Breast epithelium (tissue), 4 donors: ENCODE measurements around the gene SEMA6C. TPM values are rescaled to one million over a fixed set of nuclear protein-coding genes. Genes with fewer than 3 reads are reported as not detected.
"Not testable (repeated sequence)": the region's sequence is repeated elsewhere in the genome, so short reads cannot be mapped to it uniquely, and the experiment has no call there.

Experiments
- DNase-seq, 2 donors: peaks; one replicate each; pipeline ENCODE4 v3.0.0-alpha.2; 2019; ENCODE audit warnings: low spot score in 2 of 2
- H3K27ac ChIP-seq, 2 donors: fragments of 200-600 bp; sonication (generic) in 1 of 2; one replicate each; pipeline ENCODE4 v1.5.1; 2016 to 2019; ENCODE audit warnings: mild to moderate bottlenecking in 1 of 2
- H3K27me3 ChIP-seq, 2 donors: fragments of 200-600 bp; sonication (generic) in 1 of 2; one replicate each; pipeline versions ENCODE4 v1.5.1 to v1.6.0; 2017 to 2019; ENCODE audit warnings: control low read depth in 1 of 2, mild to moderate bottlenecking in 1 of 2
- H3K36me3 ChIP-seq: fragments of 200-600 bp; one replicate; pipeline ENCODE4 v1.5.1; 2019
- H3K4me1 ChIP-seq, 2 donors: fragments of 200-600 bp; sonication (generic); one replicate each; pipeline ENCODE4 v1.5.1; 2016 to 2019; ENCODE audit warnings: control low read depth in 1 of 2
- H3K4me3 ChIP-seq, 3 donors: fragments of 200-600 bp; sonication (generic); 1 replicate in 2 of 3; 2 replicates in 1 of 3; pipeline ENCODE4 v1.5.1; 2016 to 2019; ENCODE audit warnings: mild to moderate bottlenecking in 3 of 3, moderate library complexity in 2 of 3
- H3K9me3 ChIP-seq, 2 donors: fragments of 200-600 bp; sonication (generic) in 1 of 2; one replicate each; pipeline ENCODE4 v1.5.1; 2016 to 2019; ENCODE audit warnings: control low read depth in 1 of 2
- POLR2A ChIP-seq: fragments of 450-650 bp; IDR thresholded peaks from one replicate; pipeline ENCODE4 v1.6.1; 2016; ENCODE audit warnings: antibody characterized with exemption, mild to moderate bottlenecking, moderate library complexity
- POLR2AphosphoS5 ChIP-seq, 3 donors: sonication (generic); formaldehyde crosslinking; IDR thresholded peaks; one replicate each; pipeline ENCODE4 v1.6.1; 2017; ENCODE audit warnings: antibody characterized with exemption in 3 of 3
- intact Hi-C: fragments of 100-400 bp; cut with DNase I; formaldehyde crosslinking; loops from one replicate; pipeline ENCODE4 v1.15.1; 2023; ENCODE audit warnings: low total_unique reads
- total RNA-seq, 3 donors: library from RNA; depleted of rRNA; stranded (reverse); fragments of >200 nt; gene quantifications; one replicate each; pipeline ENCODE4 v1.1.0, GENCODE V29; 2016
- TF ChIP-seq, protein P1 (sequence below), 3 donors: fragments of 450-650 bp; IDR thresholded peaks; one replicate each; pipeline ENCODE4 v1.5.1; 2016 to 2017; ENCODE audit warnings: antibody characterized with exemption in 3 of 3, mild to moderate bottlenecking in 3 of 3, moderate library complexity in 3 of 3

SEMA6C gene
- total RNA-seq, 3 donors from 2014 or later = 2.9 to 6.4 (median 5.2) TPM

DNA sequence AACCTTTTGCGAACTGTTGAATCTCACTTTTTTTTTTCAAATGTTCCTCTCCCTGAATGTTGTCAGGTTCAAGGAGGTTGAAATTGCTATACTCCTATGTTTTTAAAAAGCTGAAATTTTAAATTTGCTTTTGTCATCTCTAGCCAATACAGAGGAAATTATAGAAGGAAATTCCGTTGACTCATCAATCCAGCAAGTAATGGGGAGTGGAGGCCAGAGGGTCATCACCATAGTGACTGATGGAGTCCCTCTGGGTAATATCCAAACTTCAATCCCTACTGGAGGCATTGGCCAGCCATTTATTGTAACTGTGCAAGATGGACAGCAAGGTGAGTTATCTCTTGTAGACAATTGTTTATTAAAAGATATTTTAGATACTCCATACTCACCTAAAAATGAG is 39.5 kb downstream of the SEMA6C start:
- Histone ChIP-seq H3K9me3 (no peaks in the 10 kb centered on the region), H3K27ac (no peak overlapping the region), H3K4me3 (no peak overlapping the region), H3K36me3 (no peaks in the 10 kb centered on the region), H3K4me1 (no peaks in the 10 kb centered on the region), H3K27me3 (no peaks in the 10 kb centered on the region)
- DNase-seq = no peak
- intact Hi-C loops = no loop called here
- TF ChIP-seq POLR2AphosphoS5 (IDR thresholded peaks at IDR 0.05) = no peak
- TF ChIP-seq POLR2A = no peak
- TF ChIP-seq, protein P1, sequence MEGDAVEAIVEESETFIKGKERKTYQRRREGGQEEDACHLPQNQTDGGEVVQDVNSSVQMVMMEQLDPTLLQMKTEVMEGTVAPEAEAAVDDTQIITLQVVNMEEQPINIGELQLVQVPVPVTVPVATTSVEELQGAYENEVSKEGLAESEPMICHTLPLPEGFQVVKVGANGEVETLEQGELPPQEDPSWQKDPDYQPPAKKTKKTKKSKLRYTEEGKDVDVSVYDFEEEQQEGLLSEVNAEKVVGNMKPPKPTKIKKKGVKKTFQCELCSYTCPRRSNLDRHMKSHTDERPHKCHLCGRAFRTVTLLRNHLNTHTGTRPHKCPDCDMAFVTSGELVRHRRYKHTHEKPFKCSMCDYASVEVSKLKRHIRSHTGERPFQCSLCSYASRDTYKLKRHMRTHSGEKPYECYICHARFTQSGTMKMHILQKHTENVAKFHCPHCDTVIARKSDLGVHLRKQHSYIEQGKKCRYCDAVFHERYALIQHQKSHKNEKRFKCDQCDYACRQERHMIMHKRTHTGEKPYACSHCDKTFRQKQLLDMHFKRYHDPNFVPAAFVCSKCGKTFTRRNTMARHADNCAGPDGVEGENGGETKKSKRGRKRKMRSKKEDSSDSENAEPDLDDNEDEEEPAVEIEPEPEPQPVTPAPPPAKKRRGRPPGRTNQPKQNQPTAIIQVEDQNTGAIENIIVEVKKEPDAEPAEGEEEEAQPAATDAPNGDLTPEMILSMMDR (IDR thresholded peaks at IDR 0.05) = no peak

DNA sequence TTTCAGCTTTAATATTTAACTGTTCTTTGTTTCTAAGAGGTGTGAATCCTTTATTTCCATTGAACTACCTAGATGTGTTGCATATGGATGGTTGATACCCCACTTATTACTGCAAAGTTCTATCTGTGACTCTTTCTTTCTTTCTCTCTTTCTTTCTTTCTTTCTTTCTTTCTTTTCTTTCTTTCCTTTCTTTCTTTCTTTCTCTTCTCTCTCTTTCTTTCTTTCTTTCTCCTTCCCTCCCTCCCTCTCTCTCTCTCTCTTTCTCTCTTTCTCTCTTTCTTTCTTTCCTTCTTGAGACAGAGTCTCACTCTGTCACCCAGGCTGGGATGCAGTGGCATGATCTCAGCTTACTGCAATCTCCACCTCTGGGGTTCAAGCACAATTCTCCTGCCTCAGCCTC is 41.8 kb downstream of the SEMA6C start:
- DNase-seq = no peak
- Histone ChIP-seq H3K4me3 (no peak overlapping the region), H3K4me1 (no peaks in the 10 kb centered on the region), H3K36me3 (no peaks in the 10 kb centered on the region), H3K9me3 (no peaks in the 10 kb centered on the region), H3K27me3 (no peaks in the 10 kb centered on the region), H3K27ac (no peak overlapping the region)
- intact Hi-C loops = no loop called here
- TF ChIP-seq, protein P1 (IDR thresholded peaks at IDR 0.05) = no peak
- TF ChIP-seq POLR2AphosphoS5 (IDR thresholded peaks at IDR 0.05) (no peak), POLR2A (no peak)

DNA sequence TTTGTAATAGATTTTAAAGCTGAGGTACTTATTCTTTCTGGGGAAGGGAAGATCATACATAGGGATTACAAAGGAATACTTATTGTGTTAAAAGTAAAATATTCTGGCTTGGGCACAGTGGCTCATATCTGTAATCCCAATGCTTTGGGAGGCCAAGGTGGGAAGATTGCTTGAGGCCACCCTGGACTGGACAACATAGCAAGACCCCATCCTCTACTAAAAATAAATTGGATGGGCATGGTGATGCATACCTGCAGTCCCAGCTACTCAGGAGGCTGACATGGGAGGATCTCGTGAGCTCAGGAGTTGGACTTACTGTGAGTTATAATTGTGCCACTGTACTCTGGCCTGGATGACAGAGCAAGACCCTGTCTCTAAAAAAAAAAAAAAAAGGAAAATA is 48.3 kb downstream of the SEMA6C start:
- DNase-seq = no peak
- intact Hi-C loops = no loop called here

DNA sequence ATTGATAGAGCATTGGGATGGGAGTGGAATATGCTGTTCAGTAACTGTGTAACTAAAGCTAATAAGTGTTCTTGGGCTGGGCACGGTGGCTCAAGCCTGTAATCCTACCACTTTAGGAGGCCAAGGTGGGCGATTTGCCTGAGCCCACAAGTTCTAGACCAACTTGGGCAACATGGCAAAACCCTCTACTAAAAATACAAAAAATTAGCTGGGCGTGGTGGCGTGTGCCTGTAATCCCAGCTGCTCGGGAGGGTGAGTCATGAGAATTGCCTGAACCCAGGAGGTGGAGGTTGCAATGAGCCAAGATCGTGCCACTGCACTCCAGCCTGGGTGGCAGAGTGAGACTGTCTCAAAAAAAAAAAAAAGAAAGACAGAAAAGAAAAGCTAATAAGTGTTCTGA is 49.0 kb downstream of the SEMA6C start:
- DNase-seq, H3K9me3 ChIP-seq, H3K36me3 ChIP-seq, H3K27ac ChIP-seq, H3K4me3 ChIP-seq, H3K4me1 ChIP-seq, intact Hi-C loops, H3K27me3 ChIP-seq: not testable (repeated sequence)

More for the DNA sequence above, 48.3 kb downstream of the SEMA6C start:
- TF ChIP-seq, protein P1 (IDR thresholded peaks at IDR 0.05) = no peak
- TF ChIP-seq POLR2A (no peak), POLR2AphosphoS5 (IDR thresholded peaks at IDR 0.05) (no peak)
- Histone ChIP-seq H3K4me1 (no peaks in the 10 kb centered on the region), H3K36me3 (no peaks in the 10 kb centered on the region), H3K9me3 (no peaks in the 10 kb centered on the region), H3K27ac (no peak overlapping the region), H3K27me3 (no peaks in the 10 kb centered on the region), H3K4me3 (no peak overlapping the region)

DNA sequence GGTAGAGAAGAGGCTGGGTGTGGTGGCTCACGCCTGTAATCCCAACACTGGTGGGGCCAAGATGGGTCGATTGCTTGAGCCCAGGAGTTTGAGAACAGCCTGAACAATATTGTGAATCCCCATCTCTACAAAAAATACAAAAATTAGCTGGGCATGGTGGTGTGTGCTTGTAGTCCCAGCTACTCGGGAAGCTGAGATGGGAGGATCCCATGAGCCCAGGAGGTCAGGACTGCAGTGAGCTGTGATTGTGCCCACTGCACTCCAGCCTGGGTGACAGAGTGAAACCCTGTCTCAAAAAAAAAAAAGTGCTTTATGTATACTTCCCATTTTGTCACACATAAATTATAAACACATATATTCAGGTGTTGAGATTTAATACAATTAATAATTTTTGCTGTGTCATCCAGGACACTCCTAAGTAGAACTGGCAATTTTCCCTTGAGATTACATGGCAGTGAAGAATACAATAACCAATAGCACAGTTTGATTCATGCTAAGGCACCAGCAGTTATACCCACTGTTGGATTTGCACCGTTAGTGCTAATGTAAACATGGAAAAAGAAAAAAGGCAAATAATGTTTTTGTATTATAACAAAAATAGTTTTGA is 60.4 kb downstream of the SEMA6C start:
- Histone ChIP-seq H3K27me3 (no peaks in the 10 kb centered on the region), H3K9me3 (no peaks in the 10 kb centered on the region), H3K4me1 (no peaks in the 10 kb centered on the region), H3K36me3 (no peaks in the 10 kb centered on the region), H3K4me3 (no peak overlapping the region), H3K27ac (no peak overlapping the region)
- intact Hi-C loops = no loop called here
- TF ChIP-seq POLR2AphosphoS5 (IDR thresholded peaks at IDR 0.05) (no peak), POLR2A (no peak)
- TF ChIP-seq, protein P1 (IDR thresholded peaks at IDR 0.05) = no peak
- no peak for DNase-seq

Other genes starting within 250 kb of the SEMA6C start
- gene SETDB1, start 220.3 kb downstream of the SEMA6C start, total RNA-seq = 10 to 100 TPM; 33.4 to 44.6 (median 41.0) TPM
- gene CERS2, start 171.8 kb downstream of the SEMA6C start, total RNA-seq = 100 to 1,000 TPM; 121 to 131 (median 128) TPM
- 10 to 100 TPM in 1 of 3 donors, 1 to 10 TPM in 1, not detected in 1; 3.6 to 13.0 TPM for gene ANXA9, start 164.3 kb downstream of the SEMA6C start, total RNA-seq
- 10 to 100 TPM; 26.2 to 33.5 (median 26.5) TPM for gene MINDY1, start 139.7 kb downstream of the SEMA6C start, total RNA-seq
- gene PRUNE1, start 138.2 kb downstream of the SEMA6C start, total RNA-seq = 10 to 100 TPM; 21.6 to 34.1 (median 32.8) TPM
- gene BNIPL, start 110.0 kb downstream of the SEMA6C start, total RNA-seq = 10 to 100 TPM in 2 of 3 donors, under 1 TPM in 1; 0.16 to 47.1 (median 17.0) TPM
- gene C1orf56, start 98.9 kb downstream of the SEMA6C start, total RNA-seq = 1 to 10 TPM; 4.6 to 8.3 (median 7.6) TPM
- gene CDC42SE1, start 87.0 kb downstream of the SEMA6C start, total RNA-seq = 100 to 1,000 TPM in 1 of 3 donors, 10 to 100 TPM in 2; 49.4 to 130 (median 85.9) TPM
- gene MLLT11, start 86.2 kb downstream of the SEMA6C start, total RNA-seq = 1 to 10 TPM in 2 of 3 donors, under 1 TPM in 1; 0.16 to 1.9 (median 1.3) TPM
- gene GABPB2, start 75.9 kb downstream of the SEMA6C start, total RNA-seq = 10 to 100 TPM; 19.5 to 32.0 (median 20.6) TPM
- 1 to 10 TPM; 5.6 to 6.9 (median 5.7) TPM for gene TNFAIP8L2, start 10.0 kb upstream of the SEMA6C start, total RNA-seq
- 10 to 100 TPM; 11.7 to 17.0 (median 14.8) TPM for gene LYSMD1, start 19.3 kb upstream of the SEMA6C start, total RNA-seq
- gene SCNM1, start 19.5 kb upstream of the SEMA6C start, total RNA-seq = 10 to 100 TPM; 14.9 to 23.8 (median 23.6) TPM
- gene TMOD4, start 29.4 kb upstream of the SEMA6C start, total RNA-seq = under 1 TPM in 1 of 3 donors, not detected in 2; 0.73 TPM
- gene VPS72, start 43.6 kb upstream of the SEMA6C start, total RNA-seq = 10 to 100 TPM; 34.6 to 49.0 (median 34.7) TPM
- 10 to 100 TPM; 38.1 to 87.2 (median 61.6) TPM for gene PIP5K1A, start 51.9 kb upstream of the SEMA6C start, total RNA-seq
- gene PSMD4, start 108.1 kb upstream of the SEMA6C start, total RNA-seq = 100 to 1,000 TPM; 108 to 188 (median 140) TPM
- gene ZNF687, start 135.7 kb upstream of the SEMA6C start, total RNA-seq = 10 to 100 TPM; 20.6 to 31.6 (median 25.9) TPM
- 10 to 100 TPM; 59.2 to 91.8 (median 69.8) TPM for gene PI4KB, start 180.8 kb upstream of the SEMA6C start, total RNA-seq
- 10 to 100 TPM; 17.9 to 34.5 (median 25.9) TPM for gene RFX5, start 200.6 kb upstream of the SEMA6C start, total RNA-seq
- 100 to 1,000 TPM in 2 of 3 donors, 10 to 100 TPM in 1; 63.6 to 148 (median 123) TPM for gene SELENBP1, start 226.1 kb upstream of the SEMA6C start, total RNA-seq